ENCODE data around the gene RPTOR.

DNA sequence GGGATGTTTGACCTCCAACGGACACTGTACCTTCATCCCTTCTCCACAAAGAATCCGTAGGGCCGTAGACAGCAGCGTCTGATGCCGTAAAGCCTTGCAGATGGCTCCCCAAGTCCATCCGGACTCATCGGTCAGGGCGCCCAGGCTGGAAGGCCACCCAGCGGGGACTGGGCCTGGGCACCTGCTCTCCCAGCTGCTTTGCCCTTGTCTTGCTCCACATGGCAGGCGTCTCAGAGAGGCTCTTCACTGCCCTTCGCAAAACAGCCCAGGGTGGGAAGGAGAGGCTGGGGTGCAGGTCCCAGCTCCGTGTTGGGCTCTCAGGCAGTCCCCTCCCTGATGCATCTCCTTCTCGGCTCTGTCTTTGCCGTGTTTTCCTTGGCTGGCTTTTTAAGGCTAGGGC is 6.2 kb upstream of the RPTOR start:
- TF ChIP-seq, protein P1, sequence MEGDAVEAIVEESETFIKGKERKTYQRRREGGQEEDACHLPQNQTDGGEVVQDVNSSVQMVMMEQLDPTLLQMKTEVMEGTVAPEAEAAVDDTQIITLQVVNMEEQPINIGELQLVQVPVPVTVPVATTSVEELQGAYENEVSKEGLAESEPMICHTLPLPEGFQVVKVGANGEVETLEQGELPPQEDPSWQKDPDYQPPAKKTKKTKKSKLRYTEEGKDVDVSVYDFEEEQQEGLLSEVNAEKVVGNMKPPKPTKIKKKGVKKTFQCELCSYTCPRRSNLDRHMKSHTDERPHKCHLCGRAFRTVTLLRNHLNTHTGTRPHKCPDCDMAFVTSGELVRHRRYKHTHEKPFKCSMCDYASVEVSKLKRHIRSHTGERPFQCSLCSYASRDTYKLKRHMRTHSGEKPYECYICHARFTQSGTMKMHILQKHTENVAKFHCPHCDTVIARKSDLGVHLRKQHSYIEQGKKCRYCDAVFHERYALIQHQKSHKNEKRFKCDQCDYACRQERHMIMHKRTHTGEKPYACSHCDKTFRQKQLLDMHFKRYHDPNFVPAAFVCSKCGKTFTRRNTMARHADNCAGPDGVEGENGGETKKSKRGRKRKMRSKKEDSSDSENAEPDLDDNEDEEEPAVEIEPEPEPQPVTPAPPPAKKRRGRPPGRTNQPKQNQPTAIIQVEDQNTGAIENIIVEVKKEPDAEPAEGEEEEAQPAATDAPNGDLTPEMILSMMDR (optimal IDR thresholded peaks at IDR 0.05 in 1 of 3, IDR thresholded peaks at IDR 0.05 in 1 of 3, conservative IDR thresholded peaks at IDR 0.05 in 1 of 3; ENCODE audit: extremely low read depth in 1 of 3, insufficient read depth in 2 of 3, low read length in 3 of 3): no peak
- no peak for TF ChIP-seq EZH2 (IDR thresholded peaks at IDR 0.05; ENCODE audit: low read length)

Data from keratinocyte (primary cell).